CD14-positive monocyte (primary cell): Measurements from ENCODE around the gene DAB2IP. TPM values are rescaled to one million over a fixed set of nuclear protein-coding genes. Genes with fewer than 3 reads are reported as not detected.

Source experiments
- DNase-seq, 3 donors: peaks; one replicate each; pipeline ENCODE4 v3.0.0-alpha.2; 2011 to 2022
- H2AFZ ChIP-seq: 2 replicates; pipeline ENCODE4 v1.6.0; 2012; ENCODE audit warnings: mild to moderate bottlenecking, low read depth, low read length, inconsistent platforms; ENCODE audit not compliant: insufficient read depth, poor library complexity, severe bottlenecking
- H3K27ac ChIP-seq, 2 donors: 1 replicate in 1 of 2; 2 replicates in 1 of 2; pipeline ENCODE4 v1.5.1; 2012 to 2013; ENCODE audit warnings: low read length in 2 of 2, control low read depth in 1 of 2, inconsistent platforms in 1 of 2, low read depth in 1 of 2, mild to moderate bottlenecking in 1 of 2
- H3K27me3 ChIP-seq, 2 donors: one replicate each; pipeline versions ENCODE4 v1.6.0 to v1.6.1; 2011 to 2013; ENCODE audit warnings: low read length in 2 of 2; ENCODE audit not compliant: control insufficient read depth in 2 of 2, insufficient read depth in 2 of 2
- H3K36me3 ChIP-seq, 2 donors: replicated peaks in 1 of 2; 1 replicate in 1 of 2; 2 replicates in 1 of 2; pipeline versions ENCODE4 v1.5.1 to v1.6.1; 2012 to 2013; ENCODE audit warnings: low read length in 2 of 2, control low read depth in 1 of 2, inconsistent platforms in 1 of 2, mild to moderate bottlenecking in 1 of 2; ENCODE audit not compliant: insufficient read depth in 2 of 2, control insufficient read depth in 1 of 2
- H3K4me1 ChIP-seq, 2 donors: 1 replicate in 1 of 2; 2 replicates in 1 of 2; pipeline versions ENCODE4 v1.5.1 to v1.6.1; 2012 to 2013; ENCODE audit warnings: low read length in 2 of 2, control low read depth in 1 of 2, inconsistent platforms in 1 of 2, mild to moderate bottlenecking in 1 of 2, moderate library complexity in 1 of 2; ENCODE audit not compliant: insufficient read depth in 2 of 2, control insufficient read depth in 1 of 2
- H3K4me2 ChIP-seq: replicated peaks from 2 replicates; pipeline ENCODE3; 2012; ENCODE audit warnings: low read length, moderate library complexity, mild to moderate bottlenecking; ENCODE audit not compliant: poor library complexity, severe bottlenecking; ENCODE audit errors: extremely low read depth
- H3K4me3 ChIP-seq, 3 experiments: fragments of 200-600 bp in 1 of 3; sonication (generic) in 1 of 3; replicated peaks in 1 of 3; 1 replicate in 2 of 3; 2 replicates in 1 of 3; pipeline ENCODE4 v1.5.1; 2011 to 2013; ENCODE audit warnings: low read length in 3 of 3, mild to moderate bottlenecking in 3 of 3, control low read depth in 2 of 3, low read depth in 2 of 3, inconsistent platforms in 1 of 3, moderate library complexity in 1 of 3
- H3K79me2 ChIP-seq: 2 replicates; pipeline ENCODE4 v1.6.0; 2012; ENCODE audit warnings: mild to moderate bottlenecking, control low read depth, inconsistent platforms, low read length, moderate library complexity; ENCODE audit not compliant: insufficient read depth
- H3K9ac ChIP-seq: 2 replicates; pipeline ENCODE4 v1.6.0; 2017; ENCODE audit warnings: low read length, mild to moderate bottlenecking; ENCODE audit not compliant: insufficient read depth, poor library complexity, severe bottlenecking
- H3K9me3 ChIP-seq, 2 donors: replicated peaks in 1 of 2; 1 replicate in 1 of 2; 2 replicates in 1 of 2; pipeline versions ENCODE4 v1.5.1 to v1.6.1; 2012 to 2013; ENCODE audit warnings: low read length in 2 of 2, control low read depth in 1 of 2; ENCODE audit not compliant: control insufficient read depth in 1 of 2, insufficient read depth in 1 of 2
- H4K20me1 ChIP-seq: 2 replicates; pipeline ENCODE4 v1.6.0; 2012; ENCODE audit warnings: mild to moderate bottlenecking, low read length, control low read depth, moderate library complexity; ENCODE audit not compliant: insufficient read depth
- H3K27ac Mint-ChIP-seq, 7 donors: one replicate each; pipeline ENCODE4 v1.8.0; 2020; ENCODE audit warnings: mild to moderate bottlenecking in 7 of 7, mixed read lengths in 7 of 7, moderate library complexity in 6 of 7, inconsistent platforms in 2 of 7
- H3K27me3 Mint-ChIP-seq, 3 donors: one replicate each; pipeline ENCODE4 v1.8.0; 2021 to 2022; ENCODE audit warnings: low read depth in 3 of 3, mild to moderate bottlenecking in 3 of 3, mixed read lengths in 3 of 3, moderate library complexity in 3 of 3, inconsistent platforms in 1 of 3
- H3K36me3 Mint-ChIP-seq, 2 donors: one replicate each; pipeline ENCODE4 v1.8.0; 2020; ENCODE audit warnings: mixed read lengths in 2 of 2, inconsistent platforms in 1 of 2, mild to moderate bottlenecking in 1 of 2
- H3K4me1 Mint-ChIP-seq: one replicate; pipeline ENCODE4 v1.8.0; 2020; ENCODE audit warnings: mild to moderate bottlenecking, mixed read lengths
- H3K4me3 Mint-ChIP-seq, 2 donors: one replicate each; pipeline ENCODE4 v1.8.0; 2020; ENCODE audit warnings: mild to moderate bottlenecking in 2 of 2, mixed read lengths in 2 of 2, moderate library complexity in 1 of 2
- H3K9me3 Mint-ChIP-seq, 7 donors: one replicate each; pipeline ENCODE4 v1.8.0; 2020 to 2022; ENCODE audit warnings: mixed read lengths in 7 of 7, mild to moderate bottlenecking in 6 of 7, moderate library complexity in 6 of 7, inconsistent platforms in 2 of 7
- CTCF ChIP-seq: fragments of 200-600 bp; IDR thresholded peaks from one replicate; pipeline ENCODE4 v1.8.0; 2022; ENCODE audit warnings: antibody characterized with exemption, mild to moderate bottlenecking
- WGBS: methylation state at CpG from one replicate; pipeline ENCODE4 v1.1.5; 2013; ENCODE audit warnings: missing lambda C conversion rate; ENCODE audit not compliant: insufficient coverage; 5-methylcytosine and 5-hydroxymethylcytosine counted together
- intact Hi-C, 2 donors: fragments of 100-400 bp; cut with micrococcal nuclease; formaldehyde crosslinking; loops; one replicate each; pipeline versions ENCODE4 v1.15.0 to v1.15.1; 2023
- polyA plus RNA-seq, 3 donors: library from polyadenylated mRNA; depleted of rRNA in 1 of 3; unstranded in 2 of 3; stranded (reverse) in 1 of 3; fragments of 300-500 nt in 2 of 3; fragments of >200 nt in 1 of 3; fragmentation: Illumina TruSeq in 2 of 3; gene quantifications; 1 replicate in 2 of 3; 2 replicates in 1 of 3; pipeline ENCODE4 v1.2.3, GENCODE V29; 2012 to 2021

The DAB2IP gene
- polyA plus RNA-seq, 3 donors: 0.13 TPM; not detected in 2

GRCh38 chr9:121751686-121752445, 100.4 kb downstream of the DAB2IP start:
- Histone ChIP-seq H3K4me2 (no peak overlapping the region), H3K4me1 (no peaks in the 10 kb centered on the region), H4K20me1 (no peaks in the 10 kb centered on the region), H3K9ac (no peak overlapping the region), H3K27ac (no peak overlapping the region), H3K9me3 (no peaks in the 10 kb centered on the region), H3K27me3 (no peaks in the 10 kb centered on the region), H2AFZ (no peak overlapping the region), H3K36me3 (no peaks in the 10 kb centered on the region), H3K79me2 (no peaks in the 10 kb centered on the region), H3K4me3 (no peak overlapping the region)
- no peaks in the 10 kb centered on the region for H3K9me3 Mint-ChIP-seq
- intact Hi-C loops: no loop called here
- H3K36me3 Mint-ChIP-seq: no peaks in the 10 kb centered on the region
- no peaks in the 10 kb centered on the region for H3K4me1 Mint-ChIP-seq
- no peak for DNase-seq
- H3K27ac Mint-ChIP-seq: no peak overlapping the region
- H3K4me3 Mint-ChIP-seq: no peak overlapping the region
- WGBS: 81% methylated on average over 4 of the region's 13 CpGs
- H3K27me3 Mint-ChIP-seq: peaks cover 0 to 6% (median 2%) of the 10 kb centered on the region in 3 donors
- no peak for TF ChIP-seq CTCF

- Histone ChIP-seq H3K36me3 (no peaks in the 10 kb centered on the region), H3K27me3 (no peaks in the 10 kb centered on the region), H3K4me2 (no peak overlapping the region), H3K79me2 (no peaks in the 10 kb centered on the region), H4K20me1 (no peaks in the 10 kb centered on the region), H3K4me1 (no peaks in the 10 kb centered on the region), H3K27ac (no peak overlapping the region), H2AFZ (no peak overlapping the region), H3K9ac (no peak overlapping the region), H3K4me3 (no peak overlapping the region), H3K9me3 (no peaks in the 10 kb centered on the region)
- H3K4me1 Mint-ChIP-seq: no peaks in the 10 kb centered on the region
- no peak overlapping the region for H3K27ac Mint-ChIP-seq
- no peak for DNase-seq
- no peaks in the 10 kb centered on the region for H3K9me3 Mint-ChIP-seq
- H3K27me3 Mint-ChIP-seq: peaks cover 0 to 6% (median 2%) of the 10 kb centered on the region in 3 donors
- no peak for TF ChIP-seq CTCF
- intact Hi-C loops: no loop called here
- 94% methylated on average over 9 of the region's 9 CpGs for WGBS
- H3K4me3 Mint-ChIP-seq: no peak overlapping the region
- H3K36me3 Mint-ChIP-seq: no peaks in the 10 kb centered on the region
Measured at GRCh38 chr9:121752929-121753328, 101.5 kb downstream of the DAB2IP start.
